ENCODE results near the gene EEF1A2.

DNA sequence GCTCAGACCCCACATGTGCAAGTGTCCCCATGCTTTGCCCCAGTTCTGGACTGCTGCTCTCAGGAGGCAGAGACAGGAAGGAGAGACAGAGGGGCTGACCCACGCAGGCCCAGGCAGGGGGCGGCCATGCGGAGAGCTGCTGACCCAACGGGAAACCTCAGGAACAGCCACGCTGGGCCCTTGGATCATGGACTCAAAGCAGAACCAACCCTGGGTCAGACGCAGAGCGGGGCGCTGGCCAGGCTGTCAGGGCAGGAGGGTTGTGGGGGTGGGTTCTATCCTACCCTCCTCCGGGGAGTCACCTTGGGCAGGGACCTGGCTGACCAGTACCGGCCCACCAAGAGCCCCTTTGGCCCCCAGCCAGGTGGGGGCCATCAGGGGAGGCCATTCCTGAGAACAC lies 28.5 kb downstream of the EEF1A2 start:
- TF ChIP-seq POLR2AphosphoS5 (IDR thresholded peaks at IDR 0.05; ENCODE audit: low read depth, low read length), result no peak
- TF ChIP-seq POLR2A (IDR thresholded peaks at IDR 0.05; ENCODE audit: low read depth, low read length), result no peak
- TF ChIP-seq TAF1 (IDR thresholded peaks at IDR 0.05; ENCODE audit: low read depth, low read length), result no peak

All from GM12891 (cell line).